NK-92 treated with Interleukin-12 subunit alpha and Interleukin-12 subunit beta, amount 100 ng/mL, for 24 hours (cell line): Measurements from ENCODE around the gene HOXD13.

ENCODE experiments used
- DNase-seq: peaks from one replicate; lab custom pipeline; 2025; lab: John Stamatoyannopoulos, UW

HOXD13 gene

GRCh38 chr2:176081376-176081836, 11.1 kb upstream of the HOXD13 start:
- no peak for DNase-seq

DNA sequence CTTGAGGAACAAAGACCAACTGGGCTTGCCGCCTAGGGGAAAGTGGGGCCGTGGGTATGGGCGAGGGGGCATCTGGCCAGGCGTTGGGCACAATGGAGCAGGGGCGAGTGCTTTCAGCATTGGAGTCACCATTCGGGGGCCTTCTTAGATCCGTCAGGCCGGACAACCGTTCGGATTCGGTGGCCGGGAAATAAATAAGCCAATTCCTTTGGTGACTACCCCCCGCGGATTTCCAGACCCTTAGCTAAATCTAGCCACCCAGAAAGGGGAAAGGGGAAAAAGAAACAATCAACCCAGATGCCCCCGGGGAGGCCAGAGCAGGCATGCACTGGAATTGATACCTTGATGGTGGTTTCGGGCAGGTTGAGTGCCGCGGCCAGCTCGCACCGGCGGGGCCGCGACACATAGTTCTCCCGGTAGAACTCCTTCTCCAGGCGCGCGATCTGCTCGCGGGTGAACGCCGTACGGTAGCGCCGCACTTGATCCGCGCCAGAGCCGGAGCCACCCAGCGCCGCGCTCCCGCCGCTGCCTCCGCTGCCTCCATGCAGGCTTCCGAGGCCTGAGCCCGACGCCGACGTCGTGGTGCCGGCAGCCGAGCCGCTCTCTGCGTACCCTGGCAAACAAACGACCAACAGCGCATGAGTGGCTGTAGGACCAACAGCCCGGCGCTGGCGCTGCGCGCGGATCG, 10.5 kb upstream of the HOXD13 start:
- no peak for DNase-seq

GRCh38 chr2:176082525-176082823, 10.0 kb upstream of the HOXD13 start:
- no peak for DNase-seq

- DNase-seq = no peak
These were observed 9.4 kb upstream of the HOXD13 start for GRCh38 chr2:176082824-176083751.

DNA sequence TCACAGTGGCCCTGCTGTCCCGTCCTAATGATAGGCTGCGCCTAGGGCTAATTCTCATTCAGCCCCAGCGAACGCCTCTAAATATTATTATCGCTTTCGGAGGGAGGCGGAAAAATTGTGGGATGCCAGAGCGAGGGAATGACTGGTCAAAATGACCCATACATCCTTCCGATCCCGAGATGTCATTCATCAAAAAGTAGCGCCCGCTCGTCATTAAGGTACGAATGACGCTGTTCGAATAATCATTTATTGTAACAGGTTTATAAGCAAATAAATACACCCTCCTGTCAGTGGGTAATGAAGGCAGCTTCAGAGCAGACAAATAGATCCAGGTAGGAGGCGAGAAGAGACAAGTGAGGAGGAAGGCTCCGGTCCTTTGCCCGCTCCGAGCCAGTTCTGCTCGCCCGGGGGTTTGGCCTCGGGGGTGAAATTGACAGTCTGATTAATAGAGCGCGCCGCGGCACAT, 8.7 kb upstream of the HOXD13 start, which contains the start of gene EVX2:
EVX2 (minus strand) TSS at position 167 of the 466 bp plus-strand sequence. CDS start 186 bp downstream, outside the sequence.
- no peak for DNase-seq

- DNase-seq = no peak
These were observed 7.9 kb upstream of the HOXD13 start for GRCh38 chr2:176084611-176085119.

- DNase-seq = no peak
These were observed 7.3 kb upstream of the HOXD13 start for GRCh38 chr2:176085120-176085788.

GRCh38 chr2:176085861-176086771, 6.4 kb upstream of the HOXD13 start:
- DNase-seq = no peak

DNA sequence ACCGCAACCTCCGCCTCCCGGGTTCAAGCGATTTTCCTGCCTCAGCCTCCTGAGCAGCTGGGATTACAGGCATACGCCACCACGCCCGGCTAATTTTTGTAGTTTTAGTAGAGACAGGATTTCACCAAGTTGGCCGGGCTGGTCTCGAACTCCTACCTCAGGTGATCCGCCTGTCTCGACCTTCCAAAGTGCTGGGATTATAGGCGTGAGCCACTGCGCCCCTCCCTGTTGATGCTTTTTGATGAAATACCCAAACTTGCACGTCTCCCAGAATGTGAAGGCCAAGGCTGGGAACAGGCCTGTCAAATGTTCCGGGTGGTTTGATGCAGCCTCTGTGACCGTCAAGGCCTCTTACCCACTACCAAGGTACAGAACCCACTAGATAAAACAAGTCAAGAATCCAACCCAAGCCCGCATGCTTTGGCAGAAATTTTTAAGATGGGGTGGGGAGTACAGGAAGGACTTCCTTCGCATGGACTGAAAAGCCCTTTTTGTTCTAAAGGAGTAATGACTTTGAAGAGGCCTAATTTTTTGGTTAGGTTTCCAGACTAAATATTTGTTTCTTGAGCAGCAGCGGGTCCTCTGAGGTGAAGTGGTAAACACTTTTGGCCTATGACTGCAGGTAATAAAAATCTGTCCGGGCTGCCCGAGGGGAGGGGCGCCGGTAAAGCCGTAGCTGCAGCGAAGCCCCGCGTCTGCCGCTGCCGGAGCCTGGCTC, 5.0 kb upstream of the HOXD13 start:
- DNase-seq = no peak

DNA sequence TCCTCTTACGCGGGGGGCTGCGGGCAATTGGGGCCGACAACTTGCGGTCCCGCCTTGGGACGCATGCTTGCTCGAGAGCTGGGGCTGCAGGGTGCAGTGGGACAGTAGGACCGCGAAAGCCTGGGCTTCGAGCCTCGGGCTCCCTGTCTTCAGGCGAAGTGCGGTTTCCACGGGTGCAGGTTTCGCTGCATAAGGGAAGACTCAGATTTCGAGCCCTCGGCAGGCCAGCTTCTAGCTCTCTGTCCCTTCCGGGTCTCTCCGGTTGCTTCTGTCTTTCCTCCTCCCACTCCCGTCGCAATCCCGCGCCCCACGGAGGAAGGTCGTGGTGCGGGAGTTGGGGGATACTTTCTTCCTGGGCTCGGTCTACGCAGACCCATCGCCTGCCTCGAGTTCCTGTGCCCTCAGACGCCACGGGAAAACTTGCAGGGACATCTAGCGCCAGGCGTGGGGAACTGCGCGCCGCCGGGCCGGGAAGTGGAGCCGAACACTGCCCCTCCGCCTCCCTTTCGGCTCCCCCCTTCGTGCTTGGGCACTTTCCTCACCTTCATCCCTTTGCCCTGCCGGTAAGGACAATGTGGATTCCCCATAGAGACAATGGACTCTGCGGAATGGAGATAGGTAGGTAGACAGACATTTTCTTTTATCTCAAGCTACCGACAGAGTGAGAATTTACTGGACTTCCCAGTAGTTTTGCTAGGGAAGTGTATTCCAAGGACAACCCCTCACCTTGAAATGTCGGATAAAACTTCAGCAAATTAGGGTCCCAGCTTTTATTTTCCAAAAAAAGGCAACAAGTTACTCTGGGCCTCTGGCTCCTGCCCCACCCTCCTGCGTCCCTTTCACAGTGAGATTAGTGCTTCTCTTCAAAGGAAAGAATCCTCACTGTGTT, 4.2 kb upstream of the HOXD13 start:
- no peak for DNase-seq

DNA sequence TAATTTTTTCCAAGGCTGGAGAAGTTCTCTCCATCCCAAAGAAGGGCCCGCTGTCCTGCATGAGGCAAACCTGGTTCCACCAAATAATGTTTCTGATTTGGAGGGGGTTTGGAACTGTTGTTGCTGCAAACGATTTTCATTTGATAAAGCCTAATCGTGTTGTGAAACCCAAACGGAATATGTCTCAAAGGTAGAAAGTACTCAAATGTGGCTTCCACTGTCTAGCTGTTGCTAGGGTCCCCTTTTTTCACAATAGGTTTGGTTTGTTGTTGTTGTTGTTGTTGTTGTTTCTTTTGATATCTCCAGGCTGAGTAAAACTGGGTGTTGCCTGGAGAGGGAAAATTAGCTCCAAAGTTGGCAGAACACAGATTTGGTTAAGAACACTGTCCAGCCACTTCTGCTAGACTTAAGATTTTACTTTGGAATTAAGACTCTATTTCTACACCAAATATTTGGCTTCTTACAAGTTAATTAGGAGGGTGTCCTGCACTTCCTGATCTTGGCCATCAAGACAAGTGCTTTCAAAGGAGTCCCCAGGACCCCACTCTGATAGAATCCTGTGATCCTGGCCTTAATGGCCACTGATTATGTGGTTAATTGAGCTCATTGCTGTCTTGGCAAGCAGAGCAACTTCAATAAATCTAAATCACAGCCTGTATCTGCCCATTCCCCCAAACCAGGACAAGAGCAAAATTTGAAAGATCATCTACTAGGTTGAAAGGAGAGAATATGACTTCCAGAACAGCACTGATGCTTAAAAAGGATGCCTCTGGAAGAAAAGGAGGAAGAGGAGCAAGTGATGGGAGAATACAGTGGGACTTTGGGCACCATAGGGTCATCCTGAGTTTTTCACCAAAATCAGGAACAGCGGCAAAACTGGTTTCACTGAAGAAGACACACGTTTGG, 3.3 kb upstream of the HOXD13 start:
- DNase-seq = no peak

- DNase-seq = no peak
These were observed 2.6 kb upstream of the HOXD13 start for GRCh38 chr2:176089843-176090395.

GRCh38 chr2:176090862-176091261, 1.7 kb upstream of the HOXD13 start:
- DNase-seq = no peak

GRCh38 chr2:176091329-176092258, 927 bp upstream of the HOXD13 start:
- no peak for DNase-seq

DNA sequence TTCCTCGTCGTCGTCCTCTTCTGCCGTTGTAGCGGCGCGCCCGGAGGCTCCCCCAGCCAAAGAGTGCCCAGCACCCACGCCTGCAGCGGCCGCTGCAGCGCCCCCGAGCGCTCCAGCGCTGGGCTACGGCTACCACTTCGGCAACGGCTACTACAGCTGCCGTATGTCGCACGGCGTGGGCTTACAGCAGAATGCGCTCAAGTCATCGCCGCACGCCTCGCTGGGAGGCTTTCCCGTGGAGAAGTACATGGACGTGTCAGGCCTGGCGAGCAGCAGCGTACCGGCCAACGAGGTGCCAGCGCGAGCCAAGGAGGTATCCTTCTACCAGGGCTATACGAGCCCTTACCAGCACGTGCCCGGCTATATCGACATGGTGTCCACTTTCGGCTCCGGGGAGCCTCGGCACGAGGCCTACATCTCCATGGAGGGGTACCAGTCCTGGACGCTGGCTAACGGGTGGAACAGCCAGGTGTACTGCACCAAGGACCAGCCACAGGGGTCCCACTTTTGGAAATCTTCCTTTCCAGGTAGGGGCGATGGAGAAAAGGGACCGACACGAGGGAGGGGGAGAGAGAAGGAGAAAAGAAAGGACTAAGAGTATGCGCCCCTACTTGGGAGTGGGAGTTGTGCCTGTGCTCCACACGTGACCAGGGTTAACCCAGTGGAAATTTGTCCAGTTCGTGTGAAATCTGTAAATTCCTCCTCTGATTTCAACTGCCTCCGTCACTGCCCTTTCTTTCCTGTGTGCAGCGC, 800 bp downstream of the HOXD13 start:
- no peak for DNase-seq

GRCh38 chr2:176093898-176094249, 1.4 kb downstream of the HOXD13 start:
- no peak for DNase-seq
